HepG2 (cell line): ENCODE results near the gene JPH4. TPM values are rescaled to one million over a fixed set of nuclear protein-coding genes. Genes with fewer than 3 reads are reported as not detected.

Source experiments
- CC2D1A ChIP-seq: sonication (generic); formaldehyde crosslinking; IDR thresholded peaks from 2 replicates; pipeline ENCODE4 v1.8.1; 2023; ENCODE audit warnings: mild to moderate bottlenecking, missing genetic modification reagents
- CHD2 ChIP-seq: IDR thresholded peaks from 2 replicates; pipeline ENCODE4 v1.6.1; 2011; ENCODE audit warnings: low read depth, low read length, improper control_type of control experiment
- HNRNPLL ChIP-seq: fragments of 200-400 bp; formaldehyde crosslinking; IDR thresholded peaks from 2 replicates; pipeline ENCODE4 v1.6.1; 2017; ENCODE audit warnings: mild to moderate bottlenecking, low read depth, low read length; ENCODE audit not compliant: poor library complexity, severe bottlenecking
- HOXD1 ChIP-seq: sonication (generic); formaldehyde crosslinking; IDR thresholded peaks from 2 replicates; pipeline ENCODE4 v1.5.0; 2020; ENCODE audit warnings: missing genetic modification reagents
- IKZF1 ChIP-seq: fragments of 450-650 bp; IDR thresholded peaks from 2 replicates; pipeline ENCODE4 v1.7.1; 2016
- NFE2 ChIP-seq: sonication (generic); formaldehyde crosslinking; IDR thresholded peaks from 2 replicates; pipeline ENCODE4 v1.4.0; 2020; ENCODE audit warnings: missing genetic modification reagents
- RCOR2 ChIP-seq: IDR thresholded peaks from 2 replicates; pipeline ENCODE4 v1.6.1; 2016; ENCODE audit warnings: missing biosample characterization, missing genetic modification reagents
- RFX3 ChIP-seq: IDR thresholded peaks from 2 replicates; pipeline ENCODE4 v1.6.1; 2016; ENCODE audit warnings: missing biosample characterization, missing genetic modification reagents
- RFXAP ChIP-seq: sonication (generic); formaldehyde crosslinking; IDR thresholded peaks from 2 replicates; pipeline ENCODE4 v1.4.0; 2020; ENCODE audit warnings: missing genetic modification reagents, borderline replicate concordance
- SP2 ChIP-seq: sonication (generic); formaldehyde crosslinking; IDR thresholded peaks from 2 replicates; pipeline ENCODE4 v1.5.1; 2020; ENCODE audit warnings: mild to moderate bottlenecking, missing genetic modification reagents
- ZNF30 ChIP-seq: sonication (generic); formaldehyde crosslinking; IDR thresholded peaks from 2 replicates; pipeline ENCODE4 v1.5.0; 2020; ENCODE audit warnings: mild to moderate bottlenecking, missing genetic modification reagents
- ZNF460 ChIP-seq: sonication (generic); formaldehyde crosslinking; IDR thresholded peaks from 2 replicates; pipeline ENCODE4 v1.5.1; 2020; ENCODE audit warnings: missing genetic modification reagents, mild to moderate bottlenecking, borderline replicate concordance
- ZNF543 ChIP-seq: sonication (generic); formaldehyde crosslinking; IDR thresholded peaks from 2 replicates; pipeline ENCODE4 v1.4.0; 2020; ENCODE audit warnings: mild to moderate bottlenecking, missing genetic modification reagents
- ZNF562 ChIP-seq: sonication (generic); formaldehyde crosslinking; IDR thresholded peaks from 2 replicates; pipeline ENCODE4 v1.8.0; 2022; ENCODE audit warnings: missing genetic modification reagents, borderline replicate concordance
- ZNF83 ChIP-seq: sonication (generic); formaldehyde crosslinking; IDR thresholded peaks from 2 replicates; pipeline ENCODE4 v1.4.0; 2020; ENCODE audit warnings: missing genetic modification reagents, mild to moderate bottlenecking, borderline replicate concordance
- ZNF879 ChIP-seq: sonication (generic); formaldehyde crosslinking; IDR thresholded peaks from 2 replicates; pipeline ENCODE4 v1.8.1; 2023; ENCODE audit warnings: missing genetic modification reagents
- polyA plus RNA-seq, 8 experiments: library from polyadenylated mRNA; depleted of rRNA in 3 of 8; stranded (reverse) in 7 of 8; unstranded in 1 of 8; fragments of >200 nt; fragmentation: Illumina TruSeq in 4 of 8; extraction: Trizol in 4 of 8; gene quantifications; 2 replicates each; pipeline versions ENCODE4 v1.2.1 to v1.2.3, GENCODE V29; 2011 to 2016; ENCODE audit warnings: low read depth in 4 of 8, missing spikeins in 1 of 8, mixed read lengths in 1 of 8; ENCODE audit not compliant: insufficient read depth in 1 of 8
- total RNA-seq, 5 experiments: library from RNA; depleted of rRNA; stranded (reverse); fragments of >200 nt; fragmentation: Illumina TruSeq; extraction: Trizol; gene quantifications; 2 replicates each; pipeline ENCODE4 v1.2.3, GENCODE V29; 2016; ENCODE audit warnings: low read depth in 1 of 5
- TF ChIP-seq, protein P1 (sequence below), 2 experiments: sonication (generic) in 1 of 2; formaldehyde crosslinking in 1 of 2; IDR thresholded peaks; 2 replicates each; pipeline versions ENCODE4 v1.5.1 to v1.6.1; 2011 to 2020; ENCODE audit warnings: borderline replicate concordance in 1 of 2, low read depth in 1 of 2, low read length in 1 of 2, mild to moderate bottlenecking in 1 of 2, missing genetic modification reagents in 1 of 2, moderate library complexity in 1 of 2
- TF ChIP-seq, protein P2 (sequence below): sonication (generic); formaldehyde crosslinking; IDR thresholded peaks from 2 replicates; pipeline ENCODE4 v1.8.0; 2022; ENCODE audit warnings: mild to moderate bottlenecking, missing genetic modification reagents, moderate library complexity
- TF ChIP-seq, protein P3 (sequence below): sonication (generic); formaldehyde crosslinking; IDR thresholded peaks from 2 replicates; pipeline ENCODE4 v1.4.0; 2020; ENCODE audit warnings: mild to moderate bottlenecking, missing genetic modification reagents
- TF ChIP-seq, protein P4 (sequence below): sonication (generic); formaldehyde crosslinking; IDR thresholded peaks from 2 replicates; pipeline ENCODE4 v1.4.0; 2020; ENCODE audit warnings: missing genetic modification reagents
- TF ChIP-seq, protein P5 (sequence below): sonication (generic); formaldehyde crosslinking; IDR thresholded peaks from 2 replicates; pipeline ENCODE4 v1.4.0; 2020; ENCODE audit warnings: missing genetic modification reagents
- TF ChIP-seq, protein P6 (sequence below), 2 experiments: fragments of 450-650 bp in 1 of 2; sonication (generic) in 1 of 2; formaldehyde crosslinking; IDR thresholded peaks; 2 replicates each; pipeline versions ENCODE4 v1.5.0 to v1.8.0; 2020 to 2022; ENCODE audit warnings: mild to moderate bottlenecking in 1 of 2, missing genetic modification reagents in 1 of 2

Gene JPH4
- total and polyA plus RNA-seq, 2 of the 13 experiments (the other 11 are each of a cell fraction or from before 2014, with no cell fraction given) = 0.08 to 0.22 TPM

DNA sequence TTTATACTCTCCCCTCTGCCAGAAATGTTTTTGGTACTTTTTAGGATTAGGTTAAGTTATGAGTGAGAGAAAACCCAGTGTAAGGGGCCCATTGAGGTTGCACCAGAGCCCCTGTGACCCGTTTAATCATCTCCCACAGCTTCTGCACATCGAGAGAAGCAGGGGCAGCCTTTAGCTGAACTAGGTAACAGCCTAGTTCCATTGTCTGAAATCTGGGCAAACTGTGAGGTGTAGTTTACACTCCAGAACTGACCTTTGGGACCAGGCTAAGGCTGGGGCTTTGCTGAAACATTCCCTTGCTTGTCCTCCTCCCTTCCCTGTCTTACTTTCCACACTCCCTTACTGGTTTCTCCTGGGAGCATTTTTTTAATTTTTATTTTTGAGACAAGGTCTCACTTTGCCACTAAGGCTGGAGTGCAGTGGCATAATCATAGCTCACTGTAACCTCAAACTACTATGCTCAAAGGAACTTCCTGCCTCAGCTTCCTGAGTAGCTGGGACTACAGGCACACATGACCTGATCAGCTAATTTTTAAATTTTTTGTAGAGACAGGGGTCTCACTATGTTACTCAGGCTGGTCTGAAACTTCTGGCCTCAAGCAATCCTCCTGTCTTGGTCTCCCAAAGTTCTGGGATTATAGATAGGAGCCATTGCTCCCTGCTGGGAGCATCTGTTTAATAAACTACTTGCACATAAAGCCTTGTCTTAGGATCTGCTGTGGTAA is 31.7 kb upstream of the JPH4 start (continued):
- no peak; the same call in 1 of the 2 replicates for TF ChIP-seq RFXAP
- TF ChIP-seq, protein P1, sequence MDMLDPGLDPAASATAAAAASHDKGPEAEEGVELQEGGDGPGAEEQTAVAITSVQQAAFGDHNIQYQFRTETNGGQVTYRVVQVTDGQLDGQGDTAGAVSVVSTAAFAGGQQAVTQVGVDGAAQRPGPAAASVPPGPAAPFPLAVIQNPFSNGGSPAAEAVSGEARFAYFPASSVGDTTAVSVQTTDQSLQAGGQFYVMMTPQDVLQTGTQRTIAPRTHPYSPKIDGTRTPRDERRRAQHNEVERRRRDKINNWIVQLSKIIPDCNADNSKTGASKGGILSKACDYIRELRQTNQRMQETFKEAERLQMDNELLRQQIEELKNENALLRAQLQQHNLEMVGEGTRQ (IDR thresholded peaks at IDR 0.05; ENCODE audit: low read depth, low read length) = no peak
- TF ChIP-seq, protein P1 (CRISPR knock-in tag; IDR thresholded peaks at IDR 0.05; ENCODE audit: borderline replicate concordance) = peak; percentile 31; the same call in 1 of the 2 replicates
- no peak for TF ChIP-seq ZNF562
- TF ChIP-seq, protein P2, sequence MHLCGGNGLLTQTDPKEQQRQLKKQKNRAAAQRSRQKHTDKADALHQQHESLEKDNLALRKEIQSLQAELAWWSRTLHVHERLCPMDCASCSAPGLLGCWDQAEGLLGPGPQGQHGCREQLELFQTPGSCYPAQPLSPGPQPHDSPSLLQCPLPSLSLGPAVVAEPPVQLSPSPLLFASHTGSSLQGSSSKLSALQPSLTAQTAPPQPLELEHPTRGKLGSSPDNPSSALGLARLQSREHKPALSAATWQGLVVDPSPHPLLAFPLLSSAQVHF = no peak
- no peak for TF ChIP-seq ZNF460 (CRISPR knock-in tag)
- TF ChIP-seq ZNF30 (CRISPR knock-in tag) = peak; percentile 66
- peak; percentile 15; the same call in 1 of the 2 replicates for TF ChIP-seq RFX3
- no peak for TF ChIP-seq IKZF1
- no peak; the same call in 1 of the 2 replicates for TF ChIP-seq ZNF83
- no peak for TF ChIP-seq NFE2
- peak; percentile 69; the same call in 1 of the 2 replicates for TF ChIP-seq RCOR2 (CRISPR knock-in tag)
- TF ChIP-seq, protein P3, sequence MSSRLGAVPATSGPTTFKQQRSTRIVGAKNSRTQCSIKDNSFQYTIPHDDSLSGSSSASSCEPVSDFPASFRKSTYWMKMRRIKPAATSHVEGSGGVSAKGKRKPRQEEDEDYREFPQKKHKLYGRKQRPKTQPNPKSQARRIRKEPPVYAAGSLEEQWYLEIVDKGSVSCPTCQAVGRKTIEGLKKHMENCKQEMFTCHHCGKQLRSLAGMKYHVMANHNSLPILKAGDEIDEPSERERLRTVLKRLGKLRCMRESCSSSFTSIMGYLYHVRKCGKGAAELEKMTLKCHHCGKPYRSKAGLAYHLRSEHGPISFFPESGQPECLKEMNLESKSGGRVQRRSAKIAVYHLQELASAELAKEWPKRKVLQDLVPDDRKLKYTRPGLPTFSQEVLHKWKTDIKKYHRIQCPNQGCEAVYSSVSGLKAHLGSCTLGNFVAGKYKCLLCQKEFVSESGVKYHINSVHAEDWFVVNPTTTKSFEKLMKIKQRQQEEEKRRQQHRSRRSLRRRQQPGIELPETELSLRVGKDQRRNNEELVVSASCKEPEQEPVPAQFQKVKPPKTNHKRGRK (CRISPR knock-in tag) = no peak
- TF ChIP-seq, protein P4, sequence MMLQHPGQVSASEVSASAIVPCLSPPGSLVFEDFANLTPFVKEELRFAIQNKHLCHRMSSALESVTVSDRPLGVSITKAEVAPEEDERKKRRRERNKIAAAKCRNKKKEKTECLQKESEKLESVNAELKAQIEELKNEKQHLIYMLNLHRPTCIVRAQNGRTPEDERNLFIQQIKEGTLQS (CRISPR knock-in tag) = no peak
- TF ChIP-seq ZNF543 (CRISPR knock-in tag) = peak; percentile 91; the same call in 1 of the 2 replicates
- TF ChIP-seq HOXD1 = 0 out of 2 replicates have a peak, but pooled peaks have one; percentile 28
- no peak for TF ChIP-seq SP2 (CRISPR knock-in tag)
- TF ChIP-seq, protein P5, sequence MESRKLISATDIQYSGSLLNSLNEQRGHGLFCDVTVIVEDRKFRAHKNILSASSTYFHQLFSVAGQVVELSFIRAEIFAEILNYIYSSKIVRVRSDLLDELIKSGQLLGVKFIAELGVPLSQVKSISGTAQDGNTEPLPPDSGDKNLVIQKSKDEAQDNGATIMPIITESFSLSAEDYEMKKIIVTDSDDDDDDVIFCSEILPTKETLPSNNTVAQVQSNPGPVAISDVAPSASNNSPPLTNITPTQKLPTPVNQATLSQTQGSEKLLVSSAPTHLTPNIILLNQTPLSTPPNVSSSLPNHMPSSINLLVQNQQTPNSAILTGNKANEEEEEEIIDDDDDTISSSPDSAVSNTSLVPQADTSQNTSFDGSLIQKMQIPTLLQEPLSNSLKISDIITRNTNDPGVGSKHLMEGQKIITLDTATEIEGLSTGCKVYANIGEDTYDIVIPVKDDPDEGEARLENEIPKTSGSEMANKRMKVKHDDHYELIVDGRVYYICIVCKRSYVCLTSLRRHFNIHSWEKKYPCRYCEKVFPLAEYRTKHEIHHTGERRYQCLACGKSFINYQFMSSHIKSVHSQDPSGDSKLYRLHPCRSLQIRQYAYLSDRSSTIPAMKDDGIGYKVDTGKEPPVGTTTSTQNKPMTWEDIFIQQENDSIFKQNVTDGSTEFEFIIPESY (CRISPR knock-in tag) = no peak
- TF ChIP-seq HNRNPLL = no peak
- no peak for TF ChIP-seq ZNF879 (CRISPR knock-in tag)
- 0 out of 2 replicates have a peak, but pooled peaks have one; percentile 20 for TF ChIP-seq CC2D1A (CRISPR knock-in tag)
- TF ChIP-seq, protein P6, sequence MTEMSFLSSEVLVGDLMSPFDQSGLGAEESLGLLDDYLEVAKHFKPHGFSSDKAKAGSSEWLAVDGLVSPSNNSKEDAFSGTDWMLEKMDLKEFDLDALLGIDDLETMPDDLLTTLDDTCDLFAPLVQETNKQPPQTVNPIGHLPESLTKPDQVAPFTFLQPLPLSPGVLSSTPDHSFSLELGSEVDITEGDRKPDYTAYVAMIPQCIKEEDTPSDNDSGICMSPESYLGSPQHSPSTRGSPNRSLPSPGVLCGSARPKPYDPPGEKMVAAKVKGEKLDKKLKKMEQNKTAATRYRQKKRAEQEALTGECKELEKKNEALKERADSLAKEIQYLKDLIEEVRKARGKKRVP (CRISPR knock-in tag; IDR thresholded peaks at IDR 0.05) = no peak; a peak in 1 of 4 replicates
- 0 out of 2 replicates have a peak, but pooled peaks have one; percentile 27 for TF ChIP-seq CHD2
